Lung (tissue), 12 donors: ENCODE results near the gene XIRP2. TPM values are rescaled to one million over a fixed set of nuclear protein-coding genes. Genes with fewer than 3 reads are reported as not detected.

Experiments
- ATAC-seq: fragments of 200-7000 bp; cut with Tn5 transposase; one replicate; pipeline ENCODE4 v1.9.1; 2020; ENCODE audit warnings: moderate number of reproducible peaks; ENCODE audit not compliant: insufficient read depth, low FRiP score
- DNase-seq, 3 donors: peaks; one replicate each; pipeline ENCODE4 v3.0.0-alpha.2; 2013 to 2017
- H3K27ac ChIP-seq, 2 donors: one replicate each; pipeline ENCODE4 v1.5.1; 2013; ENCODE audit warnings: mild to moderate bottlenecking in 2 of 2, moderate library complexity in 2 of 2, control low read depth in 1 of 2, inconsistent platforms in 1 of 2, low read depth in 1 of 2, low read length in 1 of 2
- H3K27me3 ChIP-seq, 3 donors: one replicate each; pipeline ENCODE4 v1.5.1; 2013; ENCODE audit warnings: low read length in 2 of 3; ENCODE audit not compliant: control insufficient read depth in 3 of 3, insufficient read depth in 3 of 3
- H3K36me3 ChIP-seq, 4 donors: one replicate each; pipeline ENCODE4 v1.5.1; 2013; ENCODE audit warnings: low read length in 4 of 4, mild to moderate bottlenecking in 1 of 4, moderate library complexity in 1 of 4; ENCODE audit not compliant: control insufficient read depth in 4 of 4, insufficient read depth in 4 of 4
- H3K4me1 ChIP-seq, 5 donors: one replicate each; pipeline ENCODE4 v1.5.1; 2013; ENCODE audit warnings: low read length in 5 of 5, mild to moderate bottlenecking in 2 of 5, moderate library complexity in 1 of 5; ENCODE audit not compliant: control insufficient read depth in 5 of 5, insufficient read depth in 5 of 5
- H3K4me3 ChIP-seq: one replicate; pipeline ENCODE4 v1.5.1; 2013; ENCODE audit warnings: mild to moderate bottlenecking, control low read depth, moderate library complexity
- H3K9ac ChIP-seq, 2 donors: one replicate each; pipeline ENCODE4 v1.5.1; 2013; ENCODE audit warnings: low read length in 2 of 2, control low read depth in 1 of 2; ENCODE audit not compliant: insufficient read depth in 1 of 2
- H3K9me3 ChIP-seq, 4 donors: one replicate each; pipeline ENCODE4 v1.5.1; 2013; ENCODE audit warnings: low read length in 3 of 4, mild to moderate bottlenecking in 1 of 4, moderate library complexity in 1 of 4; ENCODE audit not compliant: control insufficient read depth in 4 of 4, insufficient read depth in 3 of 4
- WGBS, 2 donors: extraction: QIAGEN DNeasy Blood & Tissue Kit; methylation state at CpG; one replicate each; pipeline ENCODE4 v1.1.7; 2013; 5-methylcytosine and 5-hydroxymethylcytosine counted together
- polyA plus RNA-seq, 2 donors: library from polyadenylated mRNA; stranded (reverse); fragments of 200-250 nt; gene quantifications; one replicate each; pipeline ENCODE4 v1.2.1, GENCODE V29; 2013
- total RNA-seq, 2 donors: library from RNA; depleted of rRNA in 1 of 2; stranded (reverse); fragments of >200 nt in 1 of 2; gene quantifications; one replicate each; pipeline ENCODE4 v1.2.1, GENCODE V29; 2014 to 2021
- TF ChIP-seq, protein P1 (sequence below): IDR thresholded peaks from 2 replicates; pipeline ENCODE4 v1.5.1; 2012; ENCODE audit warnings: mild to moderate bottlenecking; ENCODE audit errors: control extremely low read depth, extremely low read depth
- donor health status: control.
- donor health status: control.
- donor health status: Bipolar disorder and iron deficiency.
- donor health status: healthy.
- donor health status: DM: yes; HTN: yes; CAD: no.

XIRP2 gene
- total and polyA plus RNA-seq, 4 donors, result 0.11 to 0.46 (median 0.14) TPM; not detected in 1

GRCh38 chr2:166921261-166921896 is 33.1 kb downstream of the XIRP2 start:
- TF ChIP-seq, protein P1, sequence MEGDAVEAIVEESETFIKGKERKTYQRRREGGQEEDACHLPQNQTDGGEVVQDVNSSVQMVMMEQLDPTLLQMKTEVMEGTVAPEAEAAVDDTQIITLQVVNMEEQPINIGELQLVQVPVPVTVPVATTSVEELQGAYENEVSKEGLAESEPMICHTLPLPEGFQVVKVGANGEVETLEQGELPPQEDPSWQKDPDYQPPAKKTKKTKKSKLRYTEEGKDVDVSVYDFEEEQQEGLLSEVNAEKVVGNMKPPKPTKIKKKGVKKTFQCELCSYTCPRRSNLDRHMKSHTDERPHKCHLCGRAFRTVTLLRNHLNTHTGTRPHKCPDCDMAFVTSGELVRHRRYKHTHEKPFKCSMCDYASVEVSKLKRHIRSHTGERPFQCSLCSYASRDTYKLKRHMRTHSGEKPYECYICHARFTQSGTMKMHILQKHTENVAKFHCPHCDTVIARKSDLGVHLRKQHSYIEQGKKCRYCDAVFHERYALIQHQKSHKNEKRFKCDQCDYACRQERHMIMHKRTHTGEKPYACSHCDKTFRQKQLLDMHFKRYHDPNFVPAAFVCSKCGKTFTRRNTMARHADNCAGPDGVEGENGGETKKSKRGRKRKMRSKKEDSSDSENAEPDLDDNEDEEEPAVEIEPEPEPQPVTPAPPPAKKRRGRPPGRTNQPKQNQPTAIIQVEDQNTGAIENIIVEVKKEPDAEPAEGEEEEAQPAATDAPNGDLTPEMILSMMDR, result no peak
- no peak overlapping the region for H3K4me3 ChIP-seq
- WGBS, 2 donors, result 85 to 86% methylated on average over 2 of the region's 2 CpGs
- no peak overlapping the region for H3K9ac ChIP-seq
- H3K36me3 ChIP-seq, result no peaks in the 10 kb centered on the region
- H3K27ac ChIP-seq, result no peak overlapping the region
- DNase-seq (no peak), ATAC-seq (no peak)
- no peaks in the 10 kb centered on the region for H3K27me3 ChIP-seq
- peaks cover 0 to 5% (median 0%) of the 10 kb centered on the region in 5 donors for H3K4me1 ChIP-seq
- H3K9me3 ChIP-seq, result no peaks in the 10 kb centered on the region

DNA sequence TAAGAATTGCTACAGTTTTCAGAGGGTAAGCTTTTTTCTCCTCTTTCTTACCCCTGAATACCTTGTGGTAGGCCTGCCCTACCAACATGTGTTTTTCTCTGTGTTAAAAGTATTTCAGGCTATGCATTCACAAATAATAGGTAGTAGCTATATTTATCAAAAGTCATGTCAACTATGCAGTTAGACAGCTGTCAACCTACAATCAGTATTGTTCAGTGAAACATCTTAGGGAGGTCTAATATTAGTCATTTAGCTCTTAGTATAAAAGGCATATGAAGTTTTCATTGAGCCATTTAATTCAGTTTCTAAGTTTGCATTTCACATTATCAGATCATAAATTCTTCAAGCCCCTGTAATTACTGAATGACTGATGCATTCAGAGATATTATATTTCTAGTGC is 36.7 kb downstream of the XIRP2 start:
- H3K4me1 ChIP-seq, result no peaks in the 10 kb centered on the region
- H3K36me3 ChIP-seq, result no peaks in the 10 kb centered on the region
- no peak overlapping the region for H3K9ac ChIP-seq
- no peak for ATAC-seq
- no peak overlapping the region for H3K4me3 ChIP-seq
- no peaks in the 10 kb centered on the region for H3K27me3 ChIP-seq
- TF ChIP-seq, protein P1, result no peak
- no peak overlapping the region for H3K27ac ChIP-seq
- no peaks in the 10 kb centered on the region for H3K9me3 ChIP-seq
- DNase-seq, result no peak

DNA sequence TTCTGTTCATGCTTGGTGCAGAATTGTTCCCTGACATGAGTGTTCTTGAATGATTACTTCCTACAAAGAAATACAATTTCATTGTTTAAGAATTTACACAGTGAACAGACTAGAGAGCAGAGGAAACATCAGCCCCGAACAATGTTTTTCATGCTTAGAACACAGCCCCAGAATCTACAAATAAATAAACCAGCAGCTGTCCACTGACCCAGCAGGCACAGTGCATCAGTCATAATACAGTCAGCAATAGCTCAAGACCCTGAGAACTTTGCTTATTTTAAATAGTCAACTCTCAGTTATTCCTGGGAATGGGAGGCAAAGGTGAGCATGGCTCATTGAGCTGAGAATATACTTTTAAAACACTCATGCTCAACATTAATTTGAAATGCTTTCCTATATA is 38.4 kb downstream of the XIRP2 start:
- TF ChIP-seq, protein P1, result no peak

DNA sequence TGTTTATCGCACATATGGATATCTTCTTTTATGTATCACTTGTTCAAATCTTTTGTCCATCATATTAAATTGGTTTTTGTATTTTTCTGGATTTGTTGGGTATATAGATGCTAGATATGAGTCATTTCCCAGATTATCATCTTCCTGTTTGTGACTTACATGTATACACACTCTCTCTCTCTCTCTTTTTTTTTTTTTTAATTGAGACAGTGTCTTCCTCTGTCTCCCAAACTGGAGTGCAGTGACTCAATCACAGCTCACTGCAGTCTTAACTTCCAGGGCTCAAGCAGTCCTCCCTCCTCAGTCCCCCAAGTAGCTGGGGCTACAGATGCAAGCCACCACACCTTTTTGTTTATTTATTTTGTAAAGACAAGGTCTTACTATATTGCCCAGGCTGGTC is 43.8 kb downstream of the XIRP2 start:
- 88 to 98% methylated on average over 1 of the region's 1 CpG for WGBS, 2 donors
- no peaks in the 10 kb centered on the region for H3K4me1 ChIP-seq
- no peak for ATAC-seq
- DNase-seq, result no peak
- no peaks in the 10 kb centered on the region for H3K36me3 ChIP-seq
- H3K27me3 ChIP-seq, result no peaks in the 10 kb centered on the region
- H3K9me3 ChIP-seq, result no peaks in the 10 kb centered on the region
- TF ChIP-seq, protein P1, result no peak
- H3K4me3 ChIP-seq, result no peak overlapping the region
- H3K27ac ChIP-seq, result no peak overlapping the region
- H3K9ac ChIP-seq, result no peak overlapping the region

More for the DNA sequence above, 38.4 kb downstream of the XIRP2 start:
- ATAC-seq, result no peak
- H3K27ac ChIP-seq, result no peak overlapping the region
- no peak overlapping the region for H3K9ac ChIP-seq
- 56 to 71% methylated on average over 1 of the region's 1 CpG for WGBS, 2 donors
- no peaks in the 10 kb centered on the region for H3K27me3 ChIP-seq
- DNase-seq, result peak in 1 of 3 donors; percentile 8
- no peak overlapping the region for H3K4me3 ChIP-seq
- no peaks in the 10 kb centered on the region for H3K9me3 ChIP-seq
- no peaks in the 10 kb centered on the region for H3K4me1 ChIP-seq
- no peaks in the 10 kb centered on the region for H3K36me3 ChIP-seq
